Lower leg skin (tissue), 4 donors: Measurements from ENCODE around the gene NT5C1B. TPM values are rescaled to one million over a fixed set of nuclear protein-coding genes. Genes with fewer than 3 reads are reported as not detected.
"Not testable (repeated sequence)": the region's sequence is repeated elsewhere in the genome, so short reads cannot be mapped to it uniquely, and the experiment has no call there.

Experiments used
- DNase-seq, 2 donors: peaks; one replicate each; pipeline ENCODE4 v3.0.0-alpha.2; 2019; ENCODE audit warnings: low spot score in 2 of 2
- H3K4me3 ChIP-seq: fragments of 200-600 bp; sonication (generic); 2 replicates; pipeline ENCODE4 v1.5.1; 2017; ENCODE audit warnings: mild to moderate bottlenecking, low read depth; ENCODE audit not compliant: poor library complexity, severe bottlenecking
- POLR2A ChIP-seq, 2 donors: fragments of 450-650 bp; IDR thresholded peaks; one replicate each; pipeline ENCODE4 v1.6.1; 2016 to 2017; ENCODE audit warnings: antibody characterized with exemption in 2 of 2, mild to moderate bottlenecking in 1 of 2, moderate library complexity in 1 of 2
- WGBS, 2 donors: methylation state at CpG; one replicate each; pipeline ENCODE4 v1.1.5; 2018; 5-methylcytosine and 5-hydroxymethylcytosine counted together
- intact Hi-C: fragments of 100-400 bp; cut with DNase I; formaldehyde crosslinking; loops from one replicate; pipeline ENCODE4 v1.15.0; 2023; ENCODE audit warnings: low total_unique reads
- total RNA-seq, 4 donors: library from RNA; depleted of rRNA; stranded (reverse); fragments of >200 nt; gene quantifications; one replicate each; pipeline ENCODE4 v1.1.0, GENCODE V29; 2016
- TF ChIP-seq, protein P1 (sequence below), 3 donors: fragments of 450-650 bp; IDR thresholded peaks; one replicate each; pipeline ENCODE4 v1.5.1; 2016; ENCODE audit warnings: antibody characterized with exemption in 3 of 3, mild to moderate bottlenecking in 3 of 3, moderate library complexity in 2 of 3

Gene NT5C1B
- not detected for total RNA-seq

DNA sequence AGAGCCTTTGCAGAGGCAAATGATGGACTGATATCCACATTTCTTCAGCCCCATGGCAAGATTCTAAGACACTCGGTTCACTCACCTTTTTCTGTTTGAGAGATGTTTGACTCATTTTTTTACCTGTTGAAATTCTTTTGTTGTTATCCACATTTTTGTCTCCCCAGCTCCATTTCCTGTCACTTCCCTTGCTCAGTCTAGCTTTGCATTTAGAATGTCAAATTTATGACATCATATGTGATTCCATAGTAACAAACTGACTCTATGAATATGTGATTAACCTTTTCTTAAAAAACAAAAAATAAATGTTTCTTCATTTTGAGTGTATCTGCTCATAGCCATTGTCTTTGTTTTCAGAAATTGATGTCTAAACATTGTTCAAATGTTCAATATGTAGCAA is at the start of gene NT5C1B:
Gene NT5C1B (minus strand): TSS at position 216 of the 400 bp plus-strand sequence. CDS start 101 bp downstream, at position 115.
- 82 to 92% methylated on average over 1 of the region's 1 CpG for WGBS, 2 donors
- intact Hi-C loops = no loop called here
- H3K4me3 ChIP-seq = no peak within 1 kb of the TSS

DNA sequence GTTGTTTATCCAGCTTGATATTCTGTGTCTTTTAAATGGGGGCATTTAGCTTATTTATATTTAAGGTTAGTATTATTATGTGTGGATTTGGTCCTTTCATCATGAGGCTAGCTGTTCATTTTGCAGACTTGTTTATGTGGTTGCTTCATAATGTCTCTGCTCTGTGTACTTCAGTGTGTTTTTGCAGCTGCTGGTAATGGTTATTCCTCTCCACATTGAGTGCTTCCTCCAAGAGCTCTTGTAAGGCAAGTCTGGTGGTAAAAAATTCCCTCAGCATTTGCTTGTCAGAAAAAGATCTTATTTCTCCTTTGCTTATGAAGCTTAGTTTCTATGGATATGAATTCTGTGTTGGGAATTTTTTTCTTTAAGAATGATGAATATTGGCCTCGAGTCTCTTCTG is 47.8 kb upstream of the NT5C1B start:
- TF ChIP-seq POLR2A (IDR thresholded peaks at IDR 0.05) = no peak
- TF ChIP-seq, protein P1, sequence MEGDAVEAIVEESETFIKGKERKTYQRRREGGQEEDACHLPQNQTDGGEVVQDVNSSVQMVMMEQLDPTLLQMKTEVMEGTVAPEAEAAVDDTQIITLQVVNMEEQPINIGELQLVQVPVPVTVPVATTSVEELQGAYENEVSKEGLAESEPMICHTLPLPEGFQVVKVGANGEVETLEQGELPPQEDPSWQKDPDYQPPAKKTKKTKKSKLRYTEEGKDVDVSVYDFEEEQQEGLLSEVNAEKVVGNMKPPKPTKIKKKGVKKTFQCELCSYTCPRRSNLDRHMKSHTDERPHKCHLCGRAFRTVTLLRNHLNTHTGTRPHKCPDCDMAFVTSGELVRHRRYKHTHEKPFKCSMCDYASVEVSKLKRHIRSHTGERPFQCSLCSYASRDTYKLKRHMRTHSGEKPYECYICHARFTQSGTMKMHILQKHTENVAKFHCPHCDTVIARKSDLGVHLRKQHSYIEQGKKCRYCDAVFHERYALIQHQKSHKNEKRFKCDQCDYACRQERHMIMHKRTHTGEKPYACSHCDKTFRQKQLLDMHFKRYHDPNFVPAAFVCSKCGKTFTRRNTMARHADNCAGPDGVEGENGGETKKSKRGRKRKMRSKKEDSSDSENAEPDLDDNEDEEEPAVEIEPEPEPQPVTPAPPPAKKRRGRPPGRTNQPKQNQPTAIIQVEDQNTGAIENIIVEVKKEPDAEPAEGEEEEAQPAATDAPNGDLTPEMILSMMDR (IDR thresholded peaks at IDR 0.05) = no peak
- DNase-seq = no peak
- WGBS, 2 donors = 76 to 79% methylated on average over 1 of the region's 1 CpG
- H3K4me3 ChIP-seq = no peak overlapping the region
- intact Hi-C loops = no loop called here

More for the DNA sequence above, at the start of gene NT5C1B:
- TF ChIP-seq, protein P1 (IDR thresholded peaks at IDR 0.05) = no peak
- no peak for TF ChIP-seq POLR2A (IDR thresholded peaks at IDR 0.05)
- DNase-seq = no peak

GRCh38 chr2:18632699-18633098 is 43.3 kb upstream of the NT5C1B start:
- H3K4me3 ChIP-seq, DNase-seq, intact Hi-C loops: not testable (repeated sequence)
- WGBS, 2 donors = 93% methylated on average over 3 of the region's 3 CpGs

DNA sequence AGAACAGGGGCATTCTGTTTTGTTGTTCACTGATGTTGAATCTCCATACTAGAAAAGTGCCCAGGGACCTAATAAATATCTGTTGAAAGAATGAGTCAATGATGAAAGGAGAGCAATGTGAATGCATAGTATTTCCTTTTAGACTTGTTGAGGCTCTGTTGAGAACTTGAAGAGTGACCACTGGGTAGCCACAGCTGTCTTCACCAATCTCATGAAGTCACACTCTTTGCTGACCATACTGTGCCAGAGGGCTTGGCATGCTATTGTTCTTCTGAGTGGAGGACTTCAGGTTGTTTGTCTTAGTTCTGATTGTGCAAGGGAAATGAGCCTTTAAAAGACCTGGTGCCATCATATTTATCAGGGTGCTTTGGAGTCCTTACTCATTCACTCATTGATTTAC is 41.6 kb upstream of the NT5C1B start:
- no peak for TF ChIP-seq POLR2A (IDR thresholded peaks at IDR 0.05)
- TF ChIP-seq, protein P1 (IDR thresholded peaks at IDR 0.05) = no peak
- DNase-seq = no peak
- intact Hi-C loops = no loop called here
- H3K4me3 ChIP-seq = no peak overlapping the region

GRCh38 chr2:18630541-18630940 is 41.2 kb upstream of the NT5C1B start:
- 76 to 85% methylated on average over 1 of the region's 1 CpG for WGBS, 2 donors
- DNase-seq = no peak
- intact Hi-C loops = no loop called here
- H3K4me3 ChIP-seq = no peak overlapping the region
- no peak for TF ChIP-seq POLR2A (IDR thresholded peaks at IDR 0.05)
- TF ChIP-seq, protein P1 (IDR thresholded peaks at IDR 0.05) = no peak

GRCh38 chr2:18630101-18630500 is 40.7 kb upstream of the NT5C1B start:
- TF ChIP-seq, protein P1 (IDR thresholded peaks at IDR 0.05) = no peak
- no peak for TF ChIP-seq POLR2A (IDR thresholded peaks at IDR 0.05)
- no peak for DNase-seq
- intact Hi-C loops = no loop called here

More at GRCh38 chr2:18630101-18630500, 40.7 kb upstream of the NT5C1B start:
- H3K4me3 ChIP-seq = no peak overlapping the region
